ENCODE data around the gene DENND4A. TPM values are rescaled to one million over a fixed set of nuclear protein-coding genes. Genes with fewer than 3 reads are reported as not detected.

The DENND4A gene
- total and polyA plus RNA-seq, 9 of the 15 experiments (the other 6 are each of a cell fraction or from before 2014, with no cell fraction given): 6.8 to 32.3 (median 19.9) TPM

GRCh38 chr15:65839354-65839901 lies 47.3 kb upstream of the DENND4A start (continued):
- TF ChIP-seq MNT (conservative IDR thresholded peaks at IDR 0.05) (peak in 1 of 2 experiments; percentile 50; a peak in 2 of 4 replicates), MLLT1 (IDR thresholded peaks at IDR 0.05) (peak; percentile 24 to 55; a peak in 1 of 4 replicates), ARID3A (IDR thresholded peaks at IDR 0.05; ENCODE audit: borderline replicate concordance, low read depth, low read length) (0 out of 2 replicates have a peak, but pooled peaks have one; percentile 27), ZNF431 (CRISPR knock-in tag; IDR thresholded peaks at IDR 0.05) (no peak)
